Central memory CD8-positive, alpha-beta T cell (primary cell): Measurements from ENCODE around the gene SLC22A17.

Experiments used
- ATAC-seq: fragments of 150-1000 bp; cut with Tn5 transposase; replicated peaks from 2 replicates; pipeline ENCODE4 v1.10.0; 2022; ENCODE audit warnings: mild to moderate bottlenecking, moderate FRiP score, moderate number of reproducible peaks; ENCODE audit not compliant: poor library complexity, severe bottlenecking; ENCODE audit errors: extremely low read depth
- DNase-seq, 2 donors: peaks; one replicate each; pipeline ENCODE4 v3.0.0; 2021; ENCODE audit warnings: low spot score in 2 of 2
- H3K27ac Mint-ChIP-seq: one replicate; pipeline ENCODE4 v1.8.0; 2022; ENCODE audit warnings: low read depth, mild to moderate bottlenecking, moderate library complexity, mixed read lengths
- H3K27me3 Mint-ChIP-seq: one replicate; pipeline ENCODE4 v1.8.0; 2022; ENCODE audit warnings: mixed read lengths
- H3K36me3 Mint-ChIP-seq: one replicate; pipeline ENCODE4 v1.8.0; 2022; ENCODE audit warnings: mild to moderate bottlenecking, moderate library complexity, mixed read lengths; ENCODE audit not compliant: insufficient read depth
- H3K4me1 Mint-ChIP-seq: one replicate; pipeline ENCODE4 v1.8.0; 2022; ENCODE audit warnings: mixed read lengths
- H3K4me3 Mint-ChIP-seq: one replicate; pipeline ENCODE4 v1.8.0; 2022; ENCODE audit warnings: mild to moderate bottlenecking, moderate library complexity, mixed read lengths
- H3K9me3 Mint-ChIP-seq: one replicate; pipeline ENCODE4 v1.8.0; 2022; ENCODE audit warnings: mixed read lengths

SLC22A17 gene

GRCh38 chr14:23301288-23301968 lies 51.3 kb downstream of the SLC22A17 start:
- Mint-ChIP-seq H3K4me1 (peaks cover 34% of the 10 kb centered on the region), H3K9me3 (no peaks in the 10 kb centered on the region), H3K4me3 (peak overlapping the region; percentile 97), H3K27me3 (peaks cover 9% of the 10 kb centered on the region), H3K27ac (peak overlapping the region; percentile 93), H3K36me3 (peaks cover 18% of the 10 kb centered on the region)
- DNase-seq (peak; percentile 96 to 97), ATAC-seq (peak; percentile 78)

GRCh38 chr14:23300687-23301223 lies 51.9 kb downstream of the SLC22A17 start:
- DNase-seq (no peak), ATAC-seq (no peak)
- peaks cover 34% of the 10 kb centered on the region for H3K4me1 Mint-ChIP-seq
- H3K27me3 Mint-ChIP-seq, result peaks cover 2% of the 10 kb centered on the region
- peak overlapping the region; percentile 93 for H3K27ac Mint-ChIP-seq
- H3K9me3 Mint-ChIP-seq, result no peaks in the 10 kb centered on the region
- peaks cover 18% of the 10 kb centered on the region for H3K36me3 Mint-ChIP-seq
- H3K4me3 Mint-ChIP-seq, result peak overlapping the region; percentile 97

- Mint-ChIP-seq H3K4me1 (peaks cover 35% of the 10 kb centered on the region), H3K27me3 (no peaks in the 10 kb centered on the region), H3K9me3 (no peaks in the 10 kb centered on the region), H3K4me3 (peak overlapping the region; percentile 97), H3K27ac (peak overlapping the region; percentile 93), H3K36me3 (peaks cover 18% of the 10 kb centered on the region)
- ATAC-seq (no peak), DNase-seq (no peak)
Observed at GRCh38 chr14:23299986-23300686, 52.6 kb downstream of the SLC22A17 start.

- DNase-seq, result no peak
- Mint-ChIP-seq H3K4me3 (peak overlapping the region; percentile 97), H3K4me1 (peaks cover 40% of the 10 kb centered on the region), H3K36me3 (peaks cover 22% of the 10 kb centered on the region), H3K27ac (peak overlapping the region; percentile 44), H3K27me3 (no peaks in the 10 kb centered on the region), H3K9me3 (no peaks in the 10 kb centered on the region)
- ATAC-seq, result no peak
Observed at GRCh38 chr14:23299211-23299957, 53.3 kb downstream of the SLC22A17 start.

GRCh38 chr14:23297611-23298277 lies 54.9 kb downstream of the SLC22A17 start:
- DNase-seq (no peak), ATAC-seq (no peak)
- Mint-ChIP-seq H3K4me1 (peaks cover 32% of the 10 kb centered on the region), H3K9me3 (no peaks in the 10 kb centered on the region), H3K36me3 (peaks cover 21% of the 10 kb centered on the region), H3K4me3 (no peak overlapping the region), H3K27me3 (no peaks in the 10 kb centered on the region), H3K27ac (no peak overlapping the region)

GRCh38 chr14:23297096-23297495 lies 55.6 kb downstream of the SLC22A17 start:
- no peak overlapping the region for H3K4me3 Mint-ChIP-seq
- peaks cover 18% of the 10 kb centered on the region for H3K36me3 Mint-ChIP-seq
- no peaks in the 10 kb centered on the region for H3K9me3 Mint-ChIP-seq
- no peaks in the 10 kb centered on the region for H3K27me3 Mint-ChIP-seq
- H3K4me1 Mint-ChIP-seq, result peaks cover 28% of the 10 kb centered on the region
- H3K27ac Mint-ChIP-seq, result no peak overlapping the region
- DNase-seq (no peak), ATAC-seq (no peak)
